Suprapubic skin (tissue), 3 donors: Measurements from ENCODE around the gene ANKRD60.

Experiments
- CTCF ChIP-seq, 2 donors: fragments of 200-600 bp in 1 of 2; fragments of 450-650 bp in 1 of 2; sonication (generic) in 1 of 2; IDR thresholded peaks; one replicate each; pipeline ENCODE4 v1.5.1; 2016 to 2019; ENCODE audit warnings: antibody characterized with exemption in 2 of 2, mild to moderate bottlenecking in 1 of 2, moderate library complexity in 1 of 2
- POLR2A ChIP-seq, 2 donors: fragments of 450-650 bp; IDR thresholded peaks; one replicate each; pipeline ENCODE4 v1.6.1; 2017; ENCODE audit warnings: antibody characterized with exemption in 2 of 2, mild to moderate bottlenecking in 2 of 2, moderate library complexity in 2 of 2

- TF ChIP-seq CTCF (IDR thresholded peaks at IDR 0.05) (no peak), POLR2A (IDR thresholded peaks at IDR 0.05) (no peak)
Measured at GRCh38 chr20:58233393-58233792, 4.9 kb upstream of the ANKRD60 start.
